Retinal pigment epithelial cell (primary cell): ENCODE data around the gene TMEM200A.

Experiments
- DNase-seq: peaks from one replicate; pipeline ENCODE4 v3.0.0-alpha.2; 2010; ENCODE audit warnings: low read depth
- H3K4me3 ChIP-seq: 2 replicates; pipeline ENCODE4 v1.5.1; 2011; ENCODE audit warnings: mild to moderate bottlenecking, low read length, control low read depth, moderate library complexity
- TF ChIP-seq, protein P1 (sequence below): conservative IDR thresholded peaks from 2 replicates; pipeline ENCODE4 v1.5.1; 2011; ENCODE audit warnings: low read depth, low read length, control low read depth, inconsistent platforms

Gene TMEM200A

DNA sequence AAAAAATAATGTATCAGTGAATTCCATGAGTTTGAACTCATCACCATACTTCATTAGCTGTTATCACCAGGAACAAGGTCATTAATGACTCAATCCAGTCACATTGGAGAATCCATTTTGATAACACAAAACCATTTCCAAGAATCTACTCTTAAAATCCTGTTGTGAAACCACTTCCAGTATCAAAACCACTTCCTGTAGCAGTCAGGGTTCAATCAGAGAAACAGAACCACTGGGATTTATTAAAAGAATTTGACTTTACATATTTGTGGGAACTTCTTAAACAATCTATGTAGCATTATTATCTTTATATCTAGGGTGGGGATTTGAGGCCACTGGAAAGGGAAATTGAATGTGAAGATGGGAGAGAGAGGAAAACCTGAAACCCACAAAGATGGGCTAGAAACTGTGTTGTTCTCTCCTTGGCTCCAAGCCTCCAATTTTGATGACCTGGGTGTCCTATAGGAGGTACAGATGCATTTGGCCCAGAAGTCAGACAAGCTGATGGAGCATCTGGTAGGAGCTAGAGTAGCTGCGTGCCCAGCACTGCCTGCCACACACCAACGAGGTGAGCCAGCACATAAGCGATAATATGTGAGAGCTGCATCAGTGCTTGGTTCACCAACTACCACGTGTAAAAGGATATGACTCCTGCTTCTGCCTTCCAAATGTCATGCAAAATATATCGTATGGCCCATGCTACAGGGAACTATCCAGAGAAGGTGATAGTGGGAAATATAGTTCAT is 117.0 kb downstream of the TMEM200A start:
- H3K4me3 ChIP-seq = no peak overlapping the region
- DNase-seq = peak; percentile 34
- TF ChIP-seq, protein P1, sequence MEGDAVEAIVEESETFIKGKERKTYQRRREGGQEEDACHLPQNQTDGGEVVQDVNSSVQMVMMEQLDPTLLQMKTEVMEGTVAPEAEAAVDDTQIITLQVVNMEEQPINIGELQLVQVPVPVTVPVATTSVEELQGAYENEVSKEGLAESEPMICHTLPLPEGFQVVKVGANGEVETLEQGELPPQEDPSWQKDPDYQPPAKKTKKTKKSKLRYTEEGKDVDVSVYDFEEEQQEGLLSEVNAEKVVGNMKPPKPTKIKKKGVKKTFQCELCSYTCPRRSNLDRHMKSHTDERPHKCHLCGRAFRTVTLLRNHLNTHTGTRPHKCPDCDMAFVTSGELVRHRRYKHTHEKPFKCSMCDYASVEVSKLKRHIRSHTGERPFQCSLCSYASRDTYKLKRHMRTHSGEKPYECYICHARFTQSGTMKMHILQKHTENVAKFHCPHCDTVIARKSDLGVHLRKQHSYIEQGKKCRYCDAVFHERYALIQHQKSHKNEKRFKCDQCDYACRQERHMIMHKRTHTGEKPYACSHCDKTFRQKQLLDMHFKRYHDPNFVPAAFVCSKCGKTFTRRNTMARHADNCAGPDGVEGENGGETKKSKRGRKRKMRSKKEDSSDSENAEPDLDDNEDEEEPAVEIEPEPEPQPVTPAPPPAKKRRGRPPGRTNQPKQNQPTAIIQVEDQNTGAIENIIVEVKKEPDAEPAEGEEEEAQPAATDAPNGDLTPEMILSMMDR = no peak

DNA sequence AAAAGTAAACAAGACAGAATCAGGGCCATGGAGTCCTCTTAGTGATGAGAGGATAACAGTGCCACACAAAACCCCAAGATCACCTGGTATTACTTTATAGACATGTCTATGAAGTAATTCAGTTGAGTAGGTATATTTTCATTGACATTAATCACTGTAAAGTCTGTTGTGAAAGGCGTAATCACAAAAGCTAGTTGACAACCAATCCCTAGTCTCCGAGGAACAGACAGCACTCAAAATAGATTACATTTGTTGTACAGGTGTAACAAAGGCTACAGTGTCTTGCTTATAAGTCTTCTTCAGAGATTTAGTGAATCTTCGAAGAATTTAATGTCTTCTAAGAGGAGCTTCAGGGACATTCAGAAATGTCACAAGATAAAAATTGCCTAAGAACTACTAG is 120.1 kb downstream of the TMEM200A start:
- TF ChIP-seq, protein P1 = no peak
- no peak overlapping the region for H3K4me3 ChIP-seq
- DNase-seq = no peak

DNA sequence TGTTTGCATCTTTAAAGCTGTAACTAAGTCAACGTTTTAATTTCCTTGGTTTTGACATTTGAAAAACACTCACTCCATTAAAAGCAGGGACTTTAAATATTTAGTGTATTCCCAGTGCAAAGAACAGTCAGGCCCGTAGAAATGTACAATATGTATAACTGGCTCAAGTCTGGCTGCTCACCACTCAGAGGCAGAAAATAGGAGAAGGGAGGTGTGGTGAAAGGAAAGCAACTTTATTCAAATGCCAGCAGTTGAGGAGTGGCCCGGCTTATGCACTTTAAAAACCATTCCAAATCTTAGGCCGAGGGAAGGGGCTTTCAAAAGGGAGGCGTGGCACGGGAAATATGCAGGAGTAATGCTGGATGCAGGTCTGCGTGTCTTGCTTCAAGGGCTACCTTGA is 120.6 kb downstream of the TMEM200A start:
- TF ChIP-seq, protein P1 = no peak
- no peak for DNase-seq
- no peak overlapping the region for H3K4me3 ChIP-seq

DNA sequence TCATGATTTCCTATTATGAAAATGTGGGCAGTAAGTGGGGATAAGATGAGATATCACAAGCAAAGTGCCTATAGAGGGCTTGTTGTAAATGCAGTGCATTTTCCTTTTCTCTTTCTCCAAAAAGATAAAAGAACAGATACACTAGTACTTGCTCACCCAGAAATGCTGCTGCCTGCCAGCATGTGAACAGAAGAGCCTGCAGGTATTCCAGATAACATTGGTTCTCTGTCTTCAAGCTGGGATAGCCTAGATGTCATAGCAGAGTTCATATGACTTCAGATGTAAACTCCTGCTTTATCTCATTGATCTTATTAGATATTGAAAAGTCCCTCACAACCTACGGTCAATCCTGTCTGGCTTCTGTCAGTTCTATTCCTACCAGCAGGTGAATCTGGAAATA is 123.7 kb downstream of the TMEM200A start:
- DNase-seq = no peak
- no peak overlapping the region for H3K4me3 ChIP-seq
- TF ChIP-seq, protein P1 = no peak
